ENCODE results near the gene LCN15.
A peak's percentile ranks its signal among the peaks of the same experiment; 100 is the strongest.
"Not testable (repeated sequence)": the region's sequence is repeated elsewhere in the genome, so short reads cannot be mapped to it uniquely, and the experiment has no call there.

The LCN15 gene

DNA sequence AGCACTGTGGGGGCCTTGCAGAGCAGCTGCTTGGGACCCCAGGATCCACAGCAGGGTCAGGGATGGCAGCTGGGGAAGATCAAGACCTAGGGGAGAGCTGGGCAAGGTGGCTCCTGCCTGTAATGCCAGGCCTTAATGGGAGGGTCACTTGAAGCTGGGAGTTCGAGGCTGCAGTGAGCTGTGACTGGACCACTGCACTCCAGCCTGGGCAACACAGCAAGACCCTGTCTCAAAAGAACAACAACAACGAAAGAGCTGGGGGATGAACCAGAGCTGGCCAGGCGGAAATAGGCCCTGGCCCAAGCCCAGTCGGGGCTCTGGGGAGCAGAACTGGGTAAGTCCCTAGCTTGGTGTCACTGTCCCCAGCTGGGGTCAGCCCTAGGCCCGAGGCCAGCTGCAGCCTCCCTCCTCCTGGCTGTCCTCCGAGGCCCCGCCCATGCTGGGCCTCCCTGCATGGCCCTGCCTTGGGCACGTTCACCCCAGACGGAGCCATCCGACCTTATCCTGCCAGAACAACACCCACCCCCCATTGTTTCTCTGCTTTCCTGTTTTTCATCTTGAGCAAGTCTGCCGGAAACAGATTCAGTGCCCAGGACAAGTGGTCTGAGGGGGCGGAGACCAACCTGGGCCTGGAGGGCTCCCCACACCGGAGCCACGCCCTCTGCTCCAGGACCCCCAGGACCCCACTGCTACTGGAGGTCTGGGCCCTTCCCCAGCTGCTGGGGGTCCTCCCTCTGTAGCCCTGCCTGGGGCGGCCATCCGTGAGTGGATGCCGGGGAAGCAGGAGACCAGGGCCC is 50.0 kb downstream of the LCN15 start:
- DNase-seq (ENCODE audit: low read depth, low spot score), result no peak
- no peak overlapping the region for H3K4me3 ChIP-seq (ENCODE audit: low read length)

- DNase-seq (ENCODE audit: low read depth, low spot score), result no peak
- peak overlapping the region; percentile 68 for H3K4me3 ChIP-seq (ENCODE audit: low read length)
Observed at GRCh38 chr9:136713550-136713949, 50.8 kb downstream of the LCN15 start.

- peak overlapping the region; percentile 68 for H3K4me3 ChIP-seq (ENCODE audit: low read length)
- DNase-seq (ENCODE audit: low read depth, low spot score), result no peak
Observed at GRCh38 chr9:136712690-136713544, 51.4 kb downstream of the LCN15 start.

- DNase-seq (ENCODE audit: low read depth, low spot score), result peak; percentile 33
- peak within 1 kb of the TSS; percentile 68 for H3K4me3 ChIP-seq (ENCODE audit: low read length)
Observed at GRCh38 chr9:136711751-136712689, 52.3 kb downstream of the LCN15 start, which contains the start of gene DIPK1B. DIPK1B (plus strand) TSS chr9:136712572; CDS start chr9:136712666, 94 bp downstream.

DNA sequence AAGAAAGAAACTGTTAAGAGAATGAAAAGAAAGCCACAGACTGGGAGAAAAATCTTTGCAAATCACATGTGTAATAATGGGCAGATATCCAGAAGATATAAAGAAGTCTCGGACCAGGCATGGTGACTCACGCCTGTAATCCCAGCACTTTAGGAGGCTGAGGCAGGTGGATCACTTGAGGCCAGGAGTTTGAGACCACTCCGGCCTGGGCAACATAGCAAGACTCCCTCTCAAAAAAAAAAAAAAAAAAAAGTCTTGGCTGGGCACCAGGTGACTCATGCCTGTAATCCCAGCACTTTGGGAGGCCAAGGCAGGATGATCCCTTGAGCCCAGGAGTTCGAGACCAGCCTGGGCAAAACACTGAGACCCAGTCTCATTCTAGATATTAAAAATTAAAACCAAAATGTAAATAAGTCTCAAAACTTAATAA is 53.1 kb downstream of the LCN15 start:
- not testable (repeated sequence) for H3K4me3 ChIP-seq (ENCODE audit: low read length); DNase-seq (ENCODE audit: low read depth, low spot score)

- no peak for DNase-seq (ENCODE audit: low read depth, low spot score)
- no peak overlapping the region for H3K4me3 ChIP-seq (ENCODE audit: low read length)
Observed at GRCh38 chr9:136710543-136710942, 53.8 kb downstream of the LCN15 start.

Data from Jurkat, Clone E6-1 (cell line).